Mesodermal cell (in vitro differentiated cells): ENCODE results near the gene PCK2.

Experiments
- H3K27ac ChIP-seq: 2 replicates; pipeline ENCODE4 v1.7.0; 2013; ENCODE audit warnings: mild to moderate bottlenecking, low read depth, low read length, moderate library complexity; ENCODE audit not compliant: severe bottlenecking
- H3K36me3 ChIP-seq: 2 replicates; pipeline ENCODE4 v1.7.1; 2013; ENCODE audit warnings: mild to moderate bottlenecking, low read length, moderate library complexity; ENCODE audit not compliant: control insufficient read depth, insufficient read depth
- H3K4me1 ChIP-seq: one replicate; pipeline ENCODE4 v1.7.1; 2013; ENCODE audit warnings: mild to moderate bottlenecking, low read length; ENCODE audit not compliant: insufficient read depth, control insufficient read depth, poor library complexity, severe bottlenecking
- H3K4me3 ChIP-seq: 2 replicates; pipeline ENCODE4 v1.7.0; 2013; ENCODE audit warnings: low read length, control low read depth, mild to moderate bottlenecking; ENCODE audit not compliant: insufficient read depth, poor library complexity, severe bottlenecking; ENCODE audit errors: extremely low read depth
- H3K9me3 ChIP-seq: 2 replicates; pipeline ENCODE4 v1.7.1; 2013; ENCODE audit warnings: mild to moderate bottlenecking, low read length, moderate library complexity; ENCODE audit not compliant: control insufficient read depth
- WGBS, 2 experiments: methylation state at CpG; one replicate each; pipeline ENCODE4 v1.1.5; 2013; ENCODE audit warnings: missing lambda C conversion rate in 2 of 2; ENCODE audit not compliant: insufficient coverage in 2 of 2; 5-methylcytosine and 5-hydroxymethylcytosine counted together

Gene PCK2

DNA sequence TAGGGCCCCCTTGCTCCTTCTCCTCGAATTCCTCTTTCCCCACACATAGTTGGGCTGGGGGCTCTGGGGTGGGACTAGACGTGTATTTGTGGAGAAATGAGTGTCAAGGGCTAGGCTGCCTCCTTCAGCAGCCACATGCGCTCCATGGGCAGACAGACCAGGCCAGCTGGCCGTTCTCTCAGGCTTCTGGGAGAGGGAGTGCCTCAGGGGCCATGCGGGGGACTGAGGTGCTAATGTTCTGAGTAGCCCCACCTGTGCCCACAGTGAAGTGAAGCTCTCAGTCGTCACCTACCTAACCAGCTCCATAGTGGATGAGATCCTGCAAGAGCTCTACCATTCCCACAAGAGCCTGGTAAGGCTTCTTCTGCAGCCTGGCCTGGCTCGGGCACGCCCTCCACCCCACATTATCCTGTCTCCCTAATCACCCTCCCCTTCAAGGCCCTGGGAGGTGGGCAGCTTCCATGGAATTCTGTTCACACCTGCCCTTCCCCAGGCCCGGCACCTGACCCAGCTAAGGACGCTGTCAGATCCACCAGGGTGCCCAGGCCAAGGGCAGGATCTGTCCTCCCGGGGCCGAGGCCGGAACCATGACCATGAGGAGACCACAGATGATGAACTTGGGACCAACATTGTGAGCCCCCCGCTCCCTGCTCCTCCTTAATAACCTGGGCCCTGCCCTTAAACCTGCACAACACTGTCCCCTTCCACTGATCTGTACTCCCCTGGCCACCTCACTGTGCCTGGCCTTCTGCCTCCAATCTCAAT, 31.7 kb upstream of the PCK2 start:
- 94% methylated on average over 11 to 12 of the region's 14 CpGs for WGBS, 2 experiments
- no peaks in the 10 kb centered on the region for H3K36me3 ChIP-seq
- H3K4me3 ChIP-seq = no peak overlapping the region
- H3K27ac ChIP-seq = no peak overlapping the region
- H3K9me3 ChIP-seq = no peaks in the 10 kb centered on the region
- no peaks in the 10 kb centered on the region for H3K4me1 ChIP-seq

DNA sequence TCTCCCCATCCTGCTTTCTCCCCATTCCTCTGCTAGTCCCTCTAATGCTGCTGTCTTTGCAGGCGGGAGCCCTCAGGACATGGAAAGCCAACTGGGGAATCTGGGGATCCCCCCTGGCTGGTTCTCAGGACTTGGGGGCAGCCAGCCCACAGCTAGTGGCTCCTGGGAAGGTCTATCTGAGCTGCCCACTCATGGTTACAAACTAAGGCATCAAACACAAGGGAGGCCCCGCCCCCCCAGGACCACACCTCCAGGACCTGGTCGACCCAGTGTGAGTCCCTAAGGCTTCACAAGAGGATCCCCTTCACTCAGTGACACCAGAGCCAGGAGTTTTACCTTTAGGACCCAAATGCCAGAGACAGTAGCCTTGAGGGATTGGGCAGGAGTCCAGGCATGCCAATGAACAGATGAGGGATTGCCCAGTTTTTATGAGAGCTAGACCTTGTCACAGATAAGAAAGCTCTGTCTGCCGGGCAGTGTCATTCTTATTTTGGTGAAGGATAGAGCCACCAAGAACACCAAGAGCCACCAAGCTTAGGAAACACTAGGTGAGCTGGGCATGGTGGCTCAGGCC, 30.8 kb upstream of the PCK2 start:
- H3K4me3 ChIP-seq = no peak overlapping the region
- H3K4me1 ChIP-seq = no peaks in the 10 kb centered on the region
- WGBS, 2 experiments = 92 to 93% methylated on average over 2 to 3 of the region's 4 CpGs
- no peak overlapping the region for H3K27ac ChIP-seq
- H3K9me3 ChIP-seq = no peaks in the 10 kb centered on the region
- no peaks in the 10 kb centered on the region for H3K36me3 ChIP-seq

DNA sequence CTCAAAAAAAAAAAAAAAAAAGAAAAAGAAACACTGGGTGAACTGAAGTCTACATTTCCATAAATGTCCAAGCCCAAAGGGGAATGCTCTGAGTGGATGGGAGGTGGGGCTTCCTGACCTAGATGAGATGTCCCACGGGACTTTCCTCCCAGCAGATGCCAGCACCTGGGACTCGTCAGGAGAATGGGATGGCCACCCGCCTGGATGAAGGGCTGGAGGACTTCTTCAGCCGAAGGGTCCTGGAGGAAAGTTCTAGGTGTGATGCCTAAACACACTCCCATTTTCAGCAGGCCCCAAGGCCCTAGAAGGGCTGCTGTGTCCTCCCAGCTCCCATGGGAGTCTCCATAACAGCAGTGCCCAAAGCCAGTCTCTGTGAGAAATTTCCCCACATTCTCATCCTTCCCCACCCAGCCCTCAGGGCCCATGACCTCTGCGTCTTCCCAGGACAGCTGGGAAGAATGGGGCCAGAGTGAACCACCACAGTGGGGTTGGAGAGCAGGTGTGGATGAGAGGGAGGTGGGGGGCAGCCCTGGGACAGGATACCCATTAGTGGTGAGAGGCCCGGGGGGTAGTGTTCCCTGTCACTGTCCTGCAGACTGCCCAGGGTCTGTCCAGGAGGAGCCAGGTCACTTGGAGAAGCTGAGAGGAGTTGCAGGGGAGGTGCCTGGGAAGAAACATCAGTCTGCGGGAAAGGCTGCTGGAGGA, 29.9 kb upstream of the PCK2 start:
- no peaks in the 10 kb centered on the region for H3K4me1 ChIP-seq
- H3K36me3 ChIP-seq = no peaks in the 10 kb centered on the region
- 88 to 95% methylated on average over 2 to 4 of the region's 7 CpGs for WGBS, 2 experiments
- H3K9me3 ChIP-seq = no peaks in the 10 kb centered on the region
- no peak overlapping the region for H3K27ac ChIP-seq
- no peak overlapping the region for H3K4me3 ChIP-seq

DNA sequence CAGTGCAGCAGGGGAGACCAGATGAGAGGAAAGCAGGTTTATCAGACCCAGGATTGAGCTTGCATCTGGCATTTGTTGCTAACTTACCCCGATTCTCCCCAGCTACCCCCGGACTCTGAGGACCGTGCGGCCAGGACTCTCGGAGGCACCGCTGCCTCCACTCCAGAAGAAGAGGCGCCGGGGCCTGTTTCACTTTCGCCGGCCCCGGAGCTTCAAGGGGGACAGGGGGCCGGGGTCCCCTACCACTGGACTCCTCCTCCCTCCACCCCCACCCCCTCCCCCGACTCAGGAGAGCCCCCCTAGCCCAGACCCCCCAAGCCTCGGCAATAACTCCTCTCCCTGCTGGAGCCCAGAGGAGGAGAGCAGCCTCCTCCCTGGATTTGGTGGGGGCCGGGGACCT, 29.3 kb upstream of the PCK2 start:
- H3K27ac ChIP-seq = no peak overlapping the region
- 92% methylated on average over 2 to 7 of the region's 15 CpGs for WGBS, 2 experiments
- no peaks in the 10 kb centered on the region for H3K4me1 ChIP-seq
- H3K9me3 ChIP-seq = no peaks in the 10 kb centered on the region
- no peak overlapping the region for H3K4me3 ChIP-seq
- no peaks in the 10 kb centered on the region for H3K36me3 ChIP-seq

DNA sequence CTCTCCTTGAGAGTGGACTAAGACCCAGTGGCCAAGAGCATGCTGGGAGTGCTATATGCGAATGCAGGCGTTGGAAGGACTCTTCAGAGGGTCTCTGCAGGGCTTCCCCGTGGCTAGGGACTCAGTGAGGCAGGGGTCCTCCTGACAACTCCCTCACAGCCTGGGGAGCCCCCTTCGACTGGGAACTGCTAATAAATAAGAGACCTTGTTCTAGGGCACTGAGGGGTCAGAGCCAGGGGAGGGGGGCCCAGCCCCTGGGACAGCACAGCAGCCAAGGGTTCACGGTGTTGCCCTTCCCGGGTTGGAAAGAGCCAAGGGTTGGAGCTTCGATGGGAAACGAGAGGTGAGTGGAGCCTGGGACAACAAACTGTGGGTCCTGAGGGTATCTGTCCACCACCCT, 28.7 kb upstream of the PCK2 start:
- Histone ChIP-seq H3K9me3 (no peaks in the 10 kb centered on the region), H3K36me3 (no peaks in the 10 kb centered on the region), H3K27ac (no peak overlapping the region), H3K4me3 (no peak overlapping the region), H3K4me1 (no peaks in the 10 kb centered on the region)
- WGBS, 2 experiments = 88 to 89% methylated on average over 7 to 8 of the region's 8 CpGs

DNA sequence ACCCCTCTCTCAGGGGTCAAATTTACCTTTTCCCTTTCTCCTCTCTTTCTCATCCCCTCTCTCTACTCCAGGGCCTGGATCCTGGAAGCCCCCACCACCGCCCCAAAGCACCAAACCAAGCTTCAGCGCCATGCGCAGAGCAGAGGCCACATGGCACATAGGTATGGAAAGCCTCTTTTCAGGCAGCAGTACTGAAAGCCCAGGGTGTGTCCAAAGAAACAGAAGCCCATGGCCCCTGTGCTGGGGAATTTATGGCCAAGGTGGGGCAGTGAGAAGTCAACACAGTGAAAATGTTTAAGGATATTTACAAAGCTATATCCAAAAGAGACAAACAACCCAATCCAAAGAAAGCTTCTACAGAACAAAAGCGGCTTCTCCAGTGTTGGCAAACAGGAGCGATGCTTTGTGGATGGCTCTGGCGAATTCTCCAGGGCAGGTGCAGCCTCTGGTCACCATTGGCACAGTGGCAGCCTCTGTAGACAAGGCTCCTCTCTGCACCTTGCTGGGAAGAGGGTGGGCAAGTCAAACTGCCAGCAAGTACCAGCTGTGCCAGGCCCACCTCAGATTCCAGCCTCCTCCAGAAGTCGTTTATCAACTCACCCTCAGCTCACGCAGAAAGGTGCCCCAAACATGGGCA, 27.5 kb upstream of the PCK2 start:
- no peaks in the 10 kb centered on the region for H3K36me3 ChIP-seq
- H3K27ac ChIP-seq = no peak overlapping the region
- no peaks in the 10 kb centered on the region for H3K9me3 ChIP-seq
- WGBS, 2 experiments = 89 to 94% methylated on average over 5 of the region's 8 CpGs
- no peak overlapping the region for H3K4me3 ChIP-seq
- H3K4me1 ChIP-seq = no peaks in the 10 kb centered on the region

DNA sequence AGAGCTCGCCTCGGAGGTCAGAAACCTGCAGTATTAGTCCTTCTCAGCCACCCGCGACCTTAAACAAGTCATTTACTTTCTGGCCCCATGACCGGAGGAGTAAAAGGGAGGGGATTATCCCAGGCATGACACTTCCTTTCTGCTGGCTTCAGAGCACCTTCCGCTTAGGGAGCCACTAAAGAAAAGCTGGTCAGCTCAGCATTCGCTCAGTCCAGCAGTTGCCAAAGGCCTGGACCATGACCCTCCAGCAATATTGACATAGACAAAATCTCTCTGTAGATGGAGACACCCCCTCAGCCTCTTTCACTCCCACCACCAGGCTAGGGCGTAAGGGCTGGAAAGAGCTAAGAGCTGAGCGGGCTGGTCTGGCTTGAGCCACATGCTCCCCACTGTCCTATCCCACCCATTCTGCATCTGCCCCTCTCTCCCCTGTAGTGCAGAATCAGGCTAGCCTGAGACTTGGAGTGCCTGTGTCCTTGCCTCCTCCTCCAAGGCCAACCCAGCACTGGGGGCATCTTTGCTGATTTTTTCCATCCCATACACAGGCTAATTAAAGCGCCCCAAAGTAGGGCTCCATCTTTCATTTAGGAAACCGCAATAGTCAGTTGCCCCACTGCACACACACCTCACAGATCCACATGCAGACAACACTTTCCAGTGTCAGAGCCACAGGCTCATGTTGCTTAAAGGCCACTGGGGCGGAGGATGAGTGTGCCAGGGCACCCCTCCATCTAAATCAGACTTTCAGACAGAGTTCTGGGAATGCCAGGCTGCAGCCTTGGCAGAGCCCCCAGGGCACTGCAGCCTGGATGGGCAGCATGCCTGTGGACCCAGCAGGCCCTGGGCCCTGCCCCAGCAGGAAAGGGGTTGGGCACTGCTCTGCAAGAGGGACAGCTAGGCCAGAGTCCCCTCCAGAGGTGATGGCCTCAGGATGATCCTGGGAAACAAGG, 26.7 kb upstream of the PCK2 start:
- 97 to 99% methylated on average over 6 to 12 of the region's 12 CpGs for WGBS, 2 experiments
- H3K27ac ChIP-seq = no peak overlapping the region
- no peaks in the 10 kb centered on the region for H3K36me3 ChIP-seq
- H3K9me3 ChIP-seq = no peaks in the 10 kb centered on the region
- no peak overlapping the region for H3K4me3 ChIP-seq
- no peaks in the 10 kb centered on the region for H3K4me1 ChIP-seq

DNA sequence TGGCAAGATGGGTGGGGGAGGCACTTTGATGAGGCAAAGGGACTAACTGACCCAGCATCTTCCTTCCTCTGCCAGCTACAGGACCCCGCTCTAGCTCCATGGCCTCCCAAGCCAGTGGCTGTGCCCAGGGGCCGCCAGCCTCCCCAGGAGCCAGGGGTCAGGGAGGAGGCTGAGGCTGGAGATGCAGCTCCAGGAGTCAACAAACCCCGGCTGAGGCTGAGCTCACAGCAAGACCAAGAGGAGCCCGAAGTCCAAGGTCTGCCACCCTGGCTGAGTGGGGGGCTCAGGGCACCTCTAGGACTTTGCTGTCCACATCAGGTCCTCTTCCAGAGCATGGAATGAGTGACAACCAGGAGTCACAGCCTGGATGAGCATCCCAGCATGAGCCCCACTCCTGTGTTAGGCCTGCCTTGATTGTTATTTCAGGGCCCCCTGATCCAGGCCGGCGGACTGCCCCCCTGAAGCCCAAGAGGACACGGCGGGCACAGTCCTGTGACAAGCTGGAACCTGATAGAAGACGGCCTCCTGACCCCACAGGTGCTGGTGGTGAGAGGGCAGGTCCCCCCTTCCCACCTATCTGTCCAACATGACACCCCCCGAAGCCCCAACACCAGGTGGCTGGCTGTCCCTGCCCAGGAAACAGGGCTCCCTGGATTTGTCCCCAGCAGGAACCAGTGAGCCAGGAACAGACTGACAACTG, 25.2 kb upstream of the PCK2 start:
- no peaks in the 10 kb centered on the region for H3K4me1 ChIP-seq
- no peaks in the 10 kb centered on the region for H3K9me3 ChIP-seq
- H3K4me3 ChIP-seq = no peak overlapping the region
- WGBS, 2 experiments = 92 to 94% methylated on average over 2 to 3 of the region's 10 CpGs
- no peaks in the 10 kb centered on the region for H3K36me3 ChIP-seq
- H3K27ac ChIP-seq = no peak overlapping the region

DNA sequence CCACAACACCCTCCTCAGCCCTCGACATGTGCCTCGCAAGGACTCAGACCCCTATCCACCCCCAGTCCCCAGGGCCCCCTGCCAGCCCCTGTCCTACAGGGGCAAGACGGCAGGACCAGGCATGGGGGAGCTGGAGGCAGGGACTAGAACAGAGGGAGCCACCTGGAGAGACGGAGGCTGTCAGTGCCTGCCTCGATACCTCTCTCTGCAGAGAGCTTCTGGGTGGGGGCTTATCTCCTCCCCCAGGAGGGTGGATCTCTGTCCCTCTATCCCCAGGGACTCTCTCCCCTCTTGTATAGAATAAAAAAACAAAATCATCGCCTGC, 24.7 kb upstream of the PCK2 start:
- no peaks in the 10 kb centered on the region for H3K36me3 ChIP-seq
- WGBS, 2 experiments = 80 to 100% methylated on average over 1 to 2 of the region's 6 CpGs
- no peaks in the 10 kb centered on the region for H3K9me3 ChIP-seq
- H3K27ac ChIP-seq = no peak overlapping the region
- H3K4me1 ChIP-seq = no peaks in the 10 kb centered on the region
- H3K4me3 ChIP-seq = no peak overlapping the region
